H9 (cell line): Measurements from ENCODE around the gene MYO1D. TPM values are rescaled to one million over a fixed set of nuclear protein-coding genes. Genes with fewer than 3 reads are reported as not detected.

ENCODE experiments used
- DNase-seq: peaks from one replicate; pipeline ENCODE4 v3.0.0-alpha.2; 2017
- H2AFZ ChIP-seq: one replicate; pipeline ENCODE4 v1.6.1; 2013; ENCODE audit warnings: mild to moderate bottlenecking, low read length, control low read depth, moderate library complexity
- H2AK5ac ChIP-seq: 2 replicates; pipeline ENCODE4 v1.6.1; 2013; ENCODE audit warnings: low read length, control low read depth, mixed read lengths; ENCODE audit not compliant: insufficient read length
- H2BK120ac ChIP-seq: one replicate; pipeline ENCODE4 v1.6.1; 2013; ENCODE audit warnings: low read depth, mild to moderate bottlenecking, low read length, control low read depth, inconsistent platforms; ENCODE audit not compliant: poor library complexity, severe bottlenecking
- H2BK12ac ChIP-seq: 2 replicates; pipeline ENCODE4 v1.6.1; 2013; ENCODE audit warnings: low read length, control low read depth, mixed read lengths, low read depth; ENCODE audit not compliant: insufficient read length
- H2BK15ac ChIP-seq: 2 replicates; pipeline ENCODE4 v1.6.1; 2013; ENCODE audit warnings: low read depth, low read length, control low read depth
- H2BK20ac ChIP-seq: one replicate; pipeline ENCODE4 v1.6.1; 2013; ENCODE audit warnings: low read depth, mild to moderate bottlenecking, low read length, control low read depth, inconsistent platforms; ENCODE audit not compliant: poor library complexity, severe bottlenecking
- H2BK5ac ChIP-seq: 2 replicates; pipeline ENCODE4 v1.6.1; 2013; ENCODE audit warnings: low read length, control low read depth, mixed read lengths; ENCODE audit not compliant: insufficient read length
- H3K14ac ChIP-seq: 2 replicates; pipeline ENCODE4 v1.6.1; 2013; ENCODE audit warnings: low read length, control low read depth; ENCODE audit not compliant: insufficient read depth
- H3K18ac ChIP-seq: 2 replicates; pipeline ENCODE4 v1.6.1; 2013; ENCODE audit warnings: low read depth, mild to moderate bottlenecking, mixed read lengths, low read length, control low read depth; ENCODE audit not compliant: insufficient read length
- H3K23ac ChIP-seq: 2 replicates; pipeline ENCODE4 v1.6.1; 2013; ENCODE audit warnings: low read length, control low read depth, mixed read lengths, low read depth; ENCODE audit not compliant: insufficient read length
- H3K23me2 ChIP-seq: 2 replicates; pipeline ENCODE4 v1.6.1; 2013; ENCODE audit warnings: low read depth, mild to moderate bottlenecking, mixed read lengths, low read length, control low read depth; ENCODE audit not compliant: insufficient read length, poor library complexity, severe bottlenecking
- H3K27ac ChIP-seq: 2 replicates; pipeline ENCODE4 v1.5.1; 2013; ENCODE audit warnings: low read length, control low read depth, mixed read lengths, low read depth; ENCODE audit not compliant: insufficient read length
- H3K27me3 ChIP-seq: 2 replicates; pipeline ENCODE4 v1.6.1; 2013; ENCODE audit warnings: low read length, control low read depth, inconsistent platforms; ENCODE audit not compliant: insufficient read depth
- H3K4ac ChIP-seq: 2 replicates; pipeline ENCODE4 v1.6.1; 2013; ENCODE audit warnings: low read depth, mild to moderate bottlenecking, control low read depth, inconsistent platforms, low read length, moderate library complexity
- H3K4me1 ChIP-seq: 2 replicates; pipeline ENCODE4 v1.6.1; 2013; ENCODE audit warnings: low read length, control low read depth, inconsistent platforms; ENCODE audit not compliant: insufficient read depth
- H3K4me2 ChIP-seq: 2 replicates; pipeline ENCODE4 v1.6.1; 2013; ENCODE audit warnings: low read length, control low read depth, mixed read lengths; ENCODE audit not compliant: insufficient read length, insufficient read depth
- H3K56ac ChIP-seq: 2 replicates; pipeline ENCODE4 v1.6.1; 2013; ENCODE audit warnings: low read depth, mild to moderate bottlenecking, mixed read lengths, low read length, control low read depth; ENCODE audit not compliant: insufficient read length
- H3K79me1 ChIP-seq: 2 replicates; pipeline ENCODE4 v1.6.1; 2013; ENCODE audit warnings: low read depth, mild to moderate bottlenecking, moderate library complexity, low read length, control low read depth, inconsistent platforms; ENCODE audit not compliant: insufficient read depth, poor library complexity, severe bottlenecking
- H3K79me2 ChIP-seq: 2 replicates; pipeline ENCODE4 v1.6.1; 2013; ENCODE audit warnings: low read length, control low read depth, inconsistent platforms; ENCODE audit not compliant: insufficient read depth
- H3K9ac ChIP-seq: 2 replicates; pipeline ENCODE4 v1.6.1; 2013; ENCODE audit warnings: low read length, control low read depth, mixed read lengths; ENCODE audit not compliant: insufficient read length; ENCODE audit errors: extremely low read depth
- H3K9me3 ChIP-seq: one replicate; pipeline ENCODE4 v1.6.1; 2013; ENCODE audit warnings: low read depth, low read length, inconsistent platforms; ENCODE audit not compliant: control insufficient read depth
- H3T11ph ChIP-seq: one replicate; pipeline ENCODE4 v1.6.1; 2013; ENCODE audit warnings: mild to moderate bottlenecking, low read length, control low read depth, inconsistent platforms
- H4K20me1 ChIP-seq: one replicate; pipeline ENCODE4 v1.6.1; 2013; ENCODE audit not compliant: control insufficient read depth, insufficient read length, insufficient read depth
- H4K5ac ChIP-seq: 2 replicates; pipeline ENCODE4 v1.6.1; 2013; ENCODE audit warnings: low read depth, mild to moderate bottlenecking, mixed read lengths, low read length, control low read depth; ENCODE audit not compliant: insufficient read length
- H4K8ac ChIP-seq: replicated peaks from 2 replicates; pipeline ENCODE4 v1.6.1; 2013; ENCODE audit warnings: low read length, control low read depth, mixed read lengths, low read depth; ENCODE audit not compliant: insufficient read length
- H4K91ac ChIP-seq: 2 replicates; pipeline ENCODE4 v1.6.1; 2013; ENCODE audit warnings: low read depth, mild to moderate bottlenecking, moderate library complexity, mixed read lengths, low read length, control low read depth; ENCODE audit not compliant: insufficient read length
- H3K27ac Mint-ChIP-seq, 3 experiments: 2 replicates in 2 of 3; 3 replicates in 1 of 3; pipeline ENCODE4 v1.8.0; 2020 to 2021; ENCODE audit warnings: mixed read lengths in 3 of 3, mild to moderate bottlenecking in 1 of 3, moderate library complexity in 1 of 3
- H3K27me3 Mint-ChIP-seq: 2 replicates; pipeline ENCODE4 v1.8.0; 2021; ENCODE audit warnings: low read depth, mild to moderate bottlenecking, moderate library complexity, mixed read lengths
- H3K36me3 Mint-ChIP-seq, 3 experiments: 2 replicates in 2 of 3; 3 replicates in 1 of 3; pipeline ENCODE4 v1.8.0; 2020 to 2021; ENCODE audit warnings: low read depth in 3 of 3, mixed read lengths in 3 of 3; ENCODE audit not compliant: insufficient read depth in 1 of 3
- H3K4me1 Mint-ChIP-seq, 2 experiments: 2 replicates each; pipeline ENCODE4 v1.8.0; 2020; ENCODE audit warnings: mixed read lengths in 2 of 2
- H3K4me3 Mint-ChIP-seq, 2 experiments: 2 replicates in 1 of 2; 3 replicates in 1 of 2; pipeline ENCODE4 v1.8.0; 2020 to 2021; ENCODE audit warnings: mild to moderate bottlenecking in 2 of 2, mixed read lengths in 2 of 2, moderate library complexity in 1 of 2
- H3K9me3 Mint-ChIP-seq, 2 experiments: 2 replicates in 1 of 2; 3 replicates in 1 of 2; pipeline ENCODE4 v1.8.0; 2020; ENCODE audit warnings: mild to moderate bottlenecking in 2 of 2, mixed read lengths in 2 of 2, moderate library complexity in 1 of 2
- CTCF ChIP-seq: fragments of 200-600 bp; sonication (generic); conservative IDR thresholded peaks from 3 replicates; pipeline ENCODE4 v1.8.0; 2021; ENCODE audit warnings: antibody characterized with exemption, mild to moderate bottlenecking
- WGBS: extraction: QIAGEN DNeasy Blood & Tissue Kit; methylation state at CpG from one replicate; pipeline ENCODE4 v1.1.7; 2013; ENCODE audit warnings: missing lambda C conversion rate, low lambda C conversion rate, mixed read lengths; ENCODE audit not compliant: insufficient read length; ENCODE audit errors: extremely low coverage; 5-methylcytosine and 5-hydroxymethylcytosine counted together
- total RNA-seq: library from RNA; stranded (reverse); gene quantifications from 2 replicates; pipeline ENCODE4 v1.2.1, GENCODE V29; 2021

Gene MYO1D
- total RNA-seq, 1 experiment from 2014 or later = 19.0 TPM

DNA sequence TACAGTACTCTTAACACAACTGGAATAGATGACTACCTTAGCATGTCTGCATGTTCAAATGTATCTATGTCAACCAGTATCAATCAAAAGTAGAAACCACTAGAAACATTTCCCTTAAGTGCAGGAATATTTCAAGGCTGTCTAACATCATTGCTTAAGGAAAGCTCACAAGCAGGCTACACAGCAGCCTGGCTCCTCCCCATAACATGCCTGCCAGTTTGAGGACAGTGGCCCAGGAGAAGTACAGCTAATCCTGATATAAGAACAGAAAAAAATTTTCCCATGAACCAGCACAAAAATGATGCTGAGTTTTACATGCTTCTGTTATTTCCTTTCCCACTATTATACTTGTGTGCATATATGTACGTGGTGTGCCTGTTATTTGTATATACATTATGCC is 175.1 kb downstream of the MYO1D start:
- H4K20me1 ChIP-seq = no peaks in the 10 kb centered on the region
- no peak overlapping the region for H3K27ac ChIP-seq
- no peak overlapping the region for H2BK20ac ChIP-seq
- no peaks in the 10 kb centered on the region for H3K79me1 ChIP-seq
- DNase-seq = no peak
- no peak overlapping the region for H4K8ac ChIP-seq
- H3K56ac ChIP-seq = no peak overlapping the region
- Mint-ChIP-seq H3K36me3 (peaks cover 5 to 12% (median 7%) of the 10 kb centered on the region in 3 experiments; a peak in 6 of 7 replicates), H3K9me3 (peaks cover 0 to 4% of the 10 kb centered on the region in 2 experiments; a peak in 1 of 5 replicates), H3K27ac (no peak overlapping the region), H3K4me1 (no peaks in the 10 kb centered on the region), H3K27me3 (no peaks in the 10 kb centered on the region), H3K4me3 (no peak overlapping the region)
- H3K23ac ChIP-seq = no peak overlapping the region
- H3K4me2 ChIP-seq = no peak overlapping the region
- H3K23me2 ChIP-seq = no peaks in the 10 kb centered on the region
- no peak overlapping the region for H3K14ac ChIP-seq
- H3K27me3 ChIP-seq = no peaks in the 10 kb centered on the region
- no peak overlapping the region for H2AFZ ChIP-seq
- H4K91ac ChIP-seq = no peak overlapping the region
- no peaks in the 10 kb centered on the region for H3K4me1 ChIP-seq
- no peak overlapping the region for H2BK15ac ChIP-seq
- no peak for TF ChIP-seq CTCF
- H3K18ac ChIP-seq = no peak overlapping the region
- no peak overlapping the region for H3K4ac ChIP-seq
- no peak overlapping the region for H2BK12ac ChIP-seq
- no peaks in the 10 kb centered on the region for H3K9me3 ChIP-seq
- H4K5ac ChIP-seq = no peak overlapping the region
- H2BK120ac ChIP-seq = no peak overlapping the region
- no peaks in the 10 kb centered on the region for H3K79me2 ChIP-seq
- no peak overlapping the region for H3K9ac ChIP-seq
- no CpG with 5 or more reads among the region's 1 CpG for WGBS
- H2BK5ac ChIP-seq = no peak overlapping the region
- H3T11ph ChIP-seq = no peak overlapping the region
- no peak overlapping the region for H2AK5ac ChIP-seq
